Activated CD8-positive, alpha-beta T cell treated with anti-CD3 and anti-CD28 coated beads for 36 hours (primary cell): ENCODE data around the gene RMRP. TPM values are rescaled to one million over a fixed set of nuclear protein-coding genes. Genes with fewer than 3 reads are reported as not detected.

Experiments used
- ATAC-seq: fragments of 200-7000 bp; cut with Tn5 transposase; one replicate; pipeline ENCODE4 v1.10.0; 2021; ENCODE audit warnings: mild to moderate bottlenecking, moderate library complexity
- CTCF ChIA-PET: fragments of 350-600 bp; sonication (Branson Sonifier 250); formaldehyde crosslinking; loops from one replicate; lab custom pipeline; 2021; ENCODE audit warnings: antibody characterized with exemption; lab: Charles Lee
- POLR2A ChIA-PET: fragments of 350-600 bp; sonication (Branson Sonifier 250); formaldehyde crosslinking; loops from one replicate; lab custom pipeline; 2021; ENCODE audit warnings: antibody characterized with exemption; lab: Charles Lee
- DNase-seq: peaks from one replicate; pipeline ENCODE4 v3.0.0-alpha.2; 2020
- H3K27ac Mint-ChIP-seq: one replicate; pipeline ENCODE4 v1.8.0; 2021; ENCODE audit warnings: mild to moderate bottlenecking, mixed read lengths
- H3K27me3 Mint-ChIP-seq: one replicate; pipeline ENCODE4 v1.8.0; 2021; ENCODE audit warnings: mixed read lengths
- H3K36me3 Mint-ChIP-seq: one replicate; pipeline ENCODE4 v1.8.0; 2021; ENCODE audit warnings: low read depth, mixed read lengths
- H3K4me1 Mint-ChIP-seq: one replicate; pipeline ENCODE4 v1.8.0; 2021; ENCODE audit warnings: low read depth, mixed read lengths
- H3K4me3 Mint-ChIP-seq: one replicate; pipeline ENCODE4 v1.8.0; 2021; ENCODE audit warnings: mild to moderate bottlenecking, moderate library complexity, mixed read lengths
- H3K9me3 Mint-ChIP-seq: one replicate; pipeline ENCODE4 v1.8.0; 2021; ENCODE audit warnings: mixed read lengths
- CTCF ChIP-seq: fragments of 200-600 bp; IDR thresholded peaks from one replicate; pipeline ENCODE4 v1.8.0; 2022; ENCODE audit warnings: antibody characterized with exemption, mild to moderate bottlenecking
- intact Hi-C: fragments of 100-400 bp; cut with micrococcal nuclease; formaldehyde crosslinking; loops from one replicate; pipeline ENCODE4 v1.10.0; 2022
- total RNA-seq, 2 experiments: library from RNA; stranded (reverse); gene quantifications; one replicate each; pipeline ENCODE4 v1.2.3, GENCODE V29; 2021

RMRP gene
- total RNA-seq, 2 experiments from 2014 or later: 13,164 to 13,311 TPM

- H3K36me3 Mint-ChIP-seq: no peaks in the 10 kb centered on the region
- no peak overlapping the region for H3K27ac Mint-ChIP-seq
- TF ChIP-seq CTCF: no peak
- peaks cover 4% of the 10 kb centered on the region for H3K4me1 Mint-ChIP-seq
- POLR2A ChIA-PET: interaction anchor here (0.9 to 2.3 kb wide), 3 partner anchors 10 to 13 kb away, joined by 3 to 8 read pairs (median 6); no protein-coding TSS in a partner anchor
- intact Hi-C loops: no loop called here
- no peak overlapping the region for H3K4me3 Mint-ChIP-seq
- ATAC-seq (no peak), DNase-seq (no peak)
- CTCF ChIA-PET: interaction anchor here (0.9 to 10.8 kb wide), 7 partner anchors 14 to 272 kb away, joined by 3 to 106 read pairs (median 4); partner anchors contain the start of genes CCDC107 and RMRP
- no peaks in the 10 kb centered on the region for H3K27me3 Mint-ChIP-seq
- no peaks in the 10 kb centered on the region for H3K9me3 Mint-ChIP-seq
Measured at GRCh38 chr9:35682520-35683315, 24.9 kb upstream of the RMRP start.

DNA sequence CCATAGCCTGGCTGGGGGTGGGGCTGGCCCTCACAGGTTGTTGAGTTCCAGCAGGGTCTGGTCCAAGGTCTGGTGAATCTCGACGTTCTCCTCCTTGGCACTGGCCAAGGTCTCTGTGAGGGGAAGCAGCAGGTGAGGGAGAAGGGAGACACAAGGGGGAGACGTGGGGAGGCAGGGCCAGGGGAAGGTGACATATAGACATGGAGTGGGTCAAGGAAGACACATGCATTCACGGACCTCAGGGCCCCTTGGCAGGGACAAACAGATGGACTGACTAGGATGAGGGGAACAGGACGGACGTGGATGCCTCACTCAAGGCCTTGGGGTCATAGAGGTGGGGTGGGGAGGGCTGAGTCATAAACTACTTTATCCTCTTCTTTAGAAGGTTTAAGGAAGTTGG lies 24.2 kb upstream of the RMRP start:
- POLR2A ChIA-PET: no interaction called here
- CTCF ChIA-PET: interaction anchor here (10.8 kb wide), 1 partner anchor 15 kb away, joined by 106 read pairs; no protein-coding TSS in a partner anchor
- Mint-ChIP-seq H3K36me3 (no peaks in the 10 kb centered on the region), H3K4me3 (no peak overlapping the region), H3K4me1 (peaks cover 2% of the 10 kb centered on the region), H3K9me3 (no peaks in the 10 kb centered on the region), H3K27ac (no peak overlapping the region), H3K27me3 (no peaks in the 10 kb centered on the region)
- no peak for ATAC-seq
- intact Hi-C loops: no loop called here
- no peak for TF ChIP-seq CTCF
- no peak for DNase-seq

GRCh38 chr9:35681341-35682002 lies 23.7 kb upstream of the RMRP start:
- Mint-ChIP-seq H3K36me3 (no peaks in the 10 kb centered on the region), H3K27me3 (peaks cover 1% of the 10 kb centered on the region), H3K27ac (no peak overlapping the region), H3K4me1 (peaks cover 4% of the 10 kb centered on the region), H3K9me3 (no peaks in the 10 kb centered on the region), H3K4me3 (no peak overlapping the region)
- POLR2A ChIA-PET: no interaction called here
- ATAC-seq: no peak
- CTCF ChIA-PET: interaction anchor here (10.8 kb wide), 1 partner anchor 15 kb away, joined by 106 read pairs; no protein-coding TSS in a partner anchor
- no peak for DNase-seq
- TF ChIP-seq CTCF: no peak
- intact Hi-C loops: no loop called here

- Mint-ChIP-seq H3K27me3 (peaks cover 4% of the 10 kb centered on the region), H3K9me3 (no peaks in the 10 kb centered on the region), H3K4me1 (peaks cover 6% of the 10 kb centered on the region), H3K4me3 (no peak overlapping the region), H3K36me3 (no peaks in the 10 kb centered on the region), H3K27ac (no peak overlapping the region)
- ChIA-PET POLR2A (interaction anchor here (1.1 to 1.2 kb wide), 2 partner anchors 17 to 41 kb away, joined by 3 read pairs; no protein-coding TSS in a partner anchor), CTCF (interaction anchor here (1.0 to 10.8 kb wide), 3 partner anchors 16 to 48 kb away, joined by 3 to 106 read pairs (median 7); partner anchors contain the start of genes CCDC107 and RMRP)
- ATAC-seq: no peak
- TF ChIP-seq CTCF: no peak
- intact Hi-C loops: no loop called here
- no peak for DNase-seq
Measured at GRCh38 chr9:35680331-35681105, 22.7 kb upstream of the RMRP start.
